Activated naive CD4-positive, alpha-beta T cell treated with anti-CD3 and anti-CD28 coated beads, Interleukin-2, amount 50 U/mL, for 16 hours (primary cell): ENCODE measurements around the gene DPPA3.
"Not testable (repeated sequence)": the region's sequence is repeated elsewhere in the genome, so short reads cannot be mapped to it uniquely, and the experiment has no call there.

Experiments
- DNase-seq: peaks from one replicate; pipeline ENCODE4 v3.0.0-alpha.2; 2020

DPPA3 gene

DNA sequence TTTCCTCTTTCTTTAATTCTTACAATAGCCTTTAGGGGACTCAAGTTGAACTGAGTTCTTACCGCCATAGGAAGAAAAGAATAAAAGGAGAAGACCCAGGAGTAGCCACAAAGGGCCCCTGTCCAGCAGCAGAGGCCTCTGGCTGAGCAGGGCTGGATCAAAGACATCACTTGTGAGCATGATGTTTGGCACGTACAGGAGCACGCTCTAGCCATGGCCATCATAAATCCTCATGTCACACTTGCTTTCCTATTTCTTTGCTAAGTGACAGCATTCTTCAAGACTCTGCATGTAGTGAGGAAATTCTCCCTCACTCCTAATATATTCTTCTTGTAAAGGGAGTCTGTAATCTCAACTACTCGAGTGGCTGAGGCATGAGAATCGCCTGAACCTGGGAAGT lies 20.3 kb downstream of the DPPA3 start:
- no peak for DNase-seq

DNA sequence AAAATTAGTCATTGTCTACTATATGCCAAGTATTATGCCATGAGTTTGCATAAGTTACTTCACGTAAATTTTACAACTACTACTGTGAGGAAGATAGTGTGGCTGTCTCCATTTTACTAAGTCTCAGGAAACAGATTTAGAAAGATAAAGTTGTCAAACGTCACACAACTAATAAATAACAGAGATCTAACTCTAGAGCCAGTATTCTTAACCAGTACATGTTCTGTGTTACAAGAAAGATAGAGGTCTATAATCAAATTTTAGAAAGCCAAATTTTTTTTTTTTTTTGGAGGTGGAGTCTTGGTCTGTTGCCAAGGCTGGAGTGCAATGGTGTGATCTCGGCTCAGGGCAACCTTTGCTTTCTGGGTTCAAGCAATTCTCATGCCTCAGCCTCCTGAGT lies 21.8 kb downstream of the DPPA3 start:
- DNase-seq, result no peak

DNA sequence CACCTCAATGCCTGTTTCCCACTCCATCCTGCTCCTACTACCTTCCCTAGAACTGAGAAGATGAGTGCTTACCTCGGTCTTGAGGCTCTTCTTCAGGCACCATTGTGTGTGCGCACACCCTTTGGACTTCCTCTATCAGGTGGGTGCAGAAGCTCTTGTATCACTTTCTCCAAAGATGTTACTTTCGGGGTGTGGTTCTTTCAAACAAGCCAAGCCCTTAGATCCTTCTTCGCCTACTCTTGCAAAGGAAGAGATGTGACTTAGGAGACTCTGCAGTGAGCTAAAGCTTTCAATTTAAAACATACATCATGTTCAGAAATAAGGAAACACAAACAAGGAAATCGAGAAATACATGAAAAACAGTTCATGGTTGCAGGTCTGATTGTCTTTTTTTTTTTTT lies 36.0 kb downstream of the DPPA3 start, which contains the start of gene CLEC4C:
Gene CLEC4C (minus strand): TSS at position 130 of the 400 bp plus-strand sequence. CDS start 27 bp downstream, at position 103.
- DNase-seq, result no peak

DNA sequence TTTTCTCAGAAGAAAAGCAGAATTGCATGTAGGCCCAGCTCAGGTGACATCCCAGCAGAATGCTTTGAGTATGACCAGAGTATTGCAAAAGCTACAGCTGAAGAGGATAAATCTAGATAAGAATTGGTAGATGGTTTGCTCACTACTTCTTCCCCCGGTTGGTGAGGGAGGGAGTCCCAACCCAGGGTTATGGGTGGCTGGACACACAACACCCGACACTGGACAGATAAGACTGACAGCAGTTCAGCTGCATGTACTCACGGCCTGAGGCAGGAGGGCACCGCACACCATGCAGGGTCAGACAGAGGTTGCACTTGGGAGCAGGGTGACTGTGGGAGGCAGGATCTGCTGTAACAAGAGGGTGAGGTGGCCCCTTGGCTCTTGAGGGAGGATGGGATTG lies 37.6 kb downstream of the DPPA3 start:
- no peak for DNase-seq

DNA sequence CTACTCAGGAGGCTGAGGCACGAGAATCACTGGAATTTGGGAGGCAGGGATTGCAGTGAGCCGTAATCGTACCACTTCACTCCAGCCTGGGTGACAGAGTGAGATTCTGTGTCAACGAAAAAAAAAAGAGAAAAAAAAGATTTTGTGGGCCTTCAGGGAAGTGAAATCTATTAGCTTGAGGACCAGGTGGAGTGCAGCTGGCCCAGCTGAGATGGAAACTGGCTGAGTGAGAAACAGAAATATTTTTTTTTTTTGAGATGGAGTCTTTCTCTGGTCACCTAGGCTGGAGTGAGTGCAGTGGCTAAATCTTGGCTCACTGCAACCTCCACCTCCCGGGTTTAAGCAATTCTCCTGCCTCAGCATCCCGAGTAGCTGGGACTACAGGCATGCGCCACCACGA lies 38.2 kb downstream of the DPPA3 start:
- no peak for DNase-seq

DNA sequence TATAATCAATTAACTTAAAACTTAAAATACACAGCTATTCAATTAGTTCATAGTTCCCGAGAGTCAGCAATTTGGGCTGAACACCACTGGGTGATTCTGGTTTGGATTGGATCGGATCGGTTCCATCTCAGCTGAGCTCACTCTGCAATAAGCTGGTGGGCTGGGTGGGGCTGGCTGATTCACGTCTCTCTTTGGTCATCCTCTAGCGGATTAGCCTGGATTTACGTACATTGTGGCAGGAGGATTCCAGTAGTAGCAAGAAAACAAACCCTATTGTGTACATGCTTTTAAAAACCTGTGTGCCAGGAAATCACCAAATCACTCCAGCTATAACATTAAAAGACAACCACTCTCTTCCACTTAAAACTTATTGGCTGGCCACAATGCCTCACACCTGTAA lies 39.1 kb downstream of the DPPA3 start:
- DNase-seq, result no peak

DNA sequence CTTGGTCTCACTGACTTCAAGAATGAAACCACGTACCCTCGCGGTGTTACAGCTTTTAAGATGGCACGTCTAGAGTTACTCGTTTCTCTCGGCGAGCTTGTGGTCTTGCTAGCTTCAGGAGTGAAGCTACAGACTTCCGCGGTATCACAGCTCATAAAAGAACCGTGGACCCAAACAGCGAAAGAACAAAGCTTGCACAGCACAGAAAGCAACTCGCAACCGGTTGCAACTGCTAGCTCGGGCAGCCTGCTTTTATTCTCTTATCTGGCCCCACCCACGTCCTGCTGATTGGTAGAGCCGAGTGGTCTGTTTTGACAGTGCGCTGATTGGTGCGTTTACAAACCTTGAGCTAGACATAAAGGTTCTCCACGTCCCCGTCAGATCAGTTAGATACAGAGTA lies 40.2 kb downstream of the DPPA3 start:
- no peak for DNase-seq

DNA sequence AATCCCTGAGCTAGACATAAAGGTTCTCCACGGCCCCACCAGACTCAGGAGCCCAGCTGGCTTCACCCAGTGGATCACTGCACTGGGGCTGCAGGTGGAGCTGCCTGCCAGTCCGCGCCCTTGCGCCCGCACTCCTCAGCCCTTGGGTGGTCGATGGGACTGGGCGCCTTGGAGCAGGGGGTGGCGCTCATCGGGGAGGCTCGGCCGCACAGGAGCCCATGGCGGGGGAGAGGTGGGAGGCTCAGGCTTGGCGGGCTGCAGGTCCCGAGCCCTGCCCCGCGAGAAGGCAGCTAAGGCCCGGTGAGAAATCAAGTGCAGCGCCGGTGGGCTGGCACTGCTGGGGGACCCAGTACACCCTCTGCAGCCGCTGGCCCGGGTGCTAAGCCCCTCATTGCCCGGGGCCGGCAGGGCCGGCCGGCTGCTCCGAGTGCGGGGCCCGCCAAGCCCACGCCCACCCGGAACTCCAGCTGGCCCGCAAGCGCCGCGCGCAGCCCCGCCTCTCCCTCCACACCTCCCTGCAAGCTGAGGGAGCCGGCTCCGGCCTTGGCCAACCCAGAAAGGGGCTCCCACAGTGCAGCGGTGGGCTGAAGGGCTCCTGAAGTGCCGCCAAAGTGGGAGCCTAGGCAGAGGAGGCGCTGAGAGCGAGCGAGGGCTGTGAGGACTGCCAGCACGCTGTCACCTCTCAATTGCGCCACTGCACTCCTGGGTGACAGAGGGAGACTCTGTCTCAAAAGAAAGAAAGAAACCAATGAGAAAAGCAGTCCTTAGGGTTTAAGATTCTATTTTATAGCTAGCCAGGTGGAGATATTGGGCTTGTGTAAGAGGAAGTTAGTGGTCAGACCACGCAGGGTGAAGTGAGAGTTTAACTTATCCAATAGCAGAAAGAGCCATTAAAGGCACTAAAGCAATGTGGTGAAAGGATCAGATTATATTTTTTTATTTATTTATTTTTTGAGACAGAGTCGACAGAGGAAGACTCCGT lies 41.0 kb downstream of the DPPA3 start:
- not testable (repeated sequence) for DNase-seq

DNA sequence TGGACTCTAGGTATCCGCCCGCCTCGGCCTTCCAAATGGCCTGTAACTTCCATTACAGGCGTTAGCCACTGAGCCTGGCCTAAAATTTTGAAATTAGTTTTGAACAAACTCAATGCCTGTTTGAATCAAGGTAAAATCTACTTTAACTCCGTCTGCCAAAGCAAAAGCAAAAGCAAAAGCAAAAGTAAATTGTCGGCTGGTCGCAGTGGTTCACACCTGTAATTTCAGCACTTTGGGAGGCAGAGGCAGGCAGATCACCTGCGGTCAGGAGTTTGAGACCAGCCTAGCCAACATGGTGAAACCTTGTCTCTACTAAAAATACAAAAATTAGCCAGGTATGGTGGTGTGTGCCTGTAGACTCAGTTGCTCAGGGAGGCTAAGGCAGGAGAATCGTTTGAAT lies 44.4 kb downstream of the DPPA3 start:
- DNase-seq, result not testable (repeated sequence)

DNA sequence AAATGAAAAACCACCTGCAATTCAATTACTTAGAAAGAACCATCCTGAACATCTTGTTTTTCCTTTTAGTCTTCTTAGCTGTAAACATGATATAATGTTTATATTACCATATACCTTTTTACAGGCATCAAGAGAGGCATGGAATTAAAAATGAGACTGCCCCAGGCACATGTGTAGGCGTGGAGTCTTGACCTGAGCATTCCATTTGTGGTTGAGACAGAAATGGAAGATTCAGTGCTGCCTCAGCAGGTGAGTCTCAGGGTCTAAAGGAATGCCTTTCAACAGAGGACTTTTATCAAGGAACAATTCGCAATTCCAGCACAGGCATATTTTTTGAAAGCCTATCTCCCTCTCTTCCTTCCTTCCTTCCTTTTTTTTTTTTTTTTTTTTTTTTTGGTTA lies 45.8 kb downstream of the DPPA3 start:
- DNase-seq, result no peak

DNA sequence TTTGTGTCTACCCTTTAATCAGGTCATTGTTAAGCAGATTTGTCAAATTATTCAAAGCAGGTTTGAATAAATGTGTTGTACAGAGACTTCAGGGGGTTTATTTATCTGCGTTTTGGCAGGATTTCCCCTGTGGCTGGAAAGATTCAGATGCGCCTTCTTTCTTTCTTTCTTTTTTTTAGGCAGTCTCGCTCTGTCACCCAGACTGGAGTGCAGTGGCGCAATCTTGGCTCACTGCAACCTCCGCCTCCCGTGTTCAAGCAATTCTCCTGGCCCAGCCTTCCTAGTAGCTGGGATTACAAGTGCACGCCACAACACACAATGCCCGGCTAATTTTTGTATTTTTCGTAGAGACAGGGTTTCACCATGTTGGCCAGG lies 47.5 kb downstream of the DPPA3 start:
- DNase-seq, result no peak
